T-helper 2 cell treated with Interferon-gamma antibody and Interleukin-4, amounts not matched to agents 100 ng/mL and 5 ng/mL, for 36 hours (primary cell): Measurements from ENCODE around the gene GABRR2. TPM values are rescaled to one million over a fixed set of nuclear protein-coding genes. Genes with fewer than 3 reads are reported as not detected.

Source experiments
- intact Hi-C: fragments of 100-400 bp; cut with micrococcal nuclease; formaldehyde crosslinking; loops from one replicate; pipeline ENCODE4 v1.15.1; 2023
- total RNA-seq: library from RNA; stranded (reverse); gene quantifications from 2 replicates; pipeline ENCODE4 v1.2.3, GENCODE V29; 2022

The GABRR2 gene
- total RNA-seq, 1 donor from 2014 or later = 0.73 TPM

DNA sequence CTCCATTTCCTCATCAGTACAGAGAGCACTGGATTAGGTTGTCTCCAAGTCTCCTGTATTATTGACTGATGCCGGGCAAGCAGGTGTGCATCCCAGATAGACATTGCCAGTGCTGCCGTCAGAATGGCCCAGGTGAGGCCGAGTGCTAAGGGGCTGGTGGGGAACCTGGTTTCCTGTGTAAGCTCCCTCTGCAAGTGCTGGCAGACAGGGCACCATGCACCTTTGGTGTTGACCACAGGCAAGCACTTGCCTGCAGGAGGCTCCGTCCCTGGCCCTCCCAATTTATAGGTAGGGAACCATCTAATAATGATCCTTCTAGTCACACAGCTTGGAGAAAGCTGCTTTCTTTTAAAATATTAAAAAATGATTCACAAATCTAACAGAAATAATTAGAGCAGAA, 98.7 kb downstream of the GABRR2 start:
- intact Hi-C loops = no loop called here

DNA sequence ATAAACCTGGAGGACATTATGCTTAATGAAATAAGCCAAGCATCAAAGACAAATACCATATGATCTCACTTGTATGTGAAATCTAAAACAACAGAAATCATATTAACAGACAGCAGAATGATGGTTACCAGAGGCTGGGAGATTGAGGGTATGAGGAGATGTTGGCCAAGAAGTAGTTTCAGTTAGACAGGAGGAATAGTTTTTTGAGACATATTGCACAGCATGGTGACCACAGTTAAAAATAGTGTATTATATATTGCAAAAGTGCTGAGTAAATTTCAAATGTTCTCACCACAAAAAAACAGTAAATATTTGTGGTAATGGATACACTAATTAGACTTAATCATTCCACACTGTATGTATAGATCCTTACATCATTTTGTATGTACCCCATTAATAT, 99.7 kb downstream of the GABRR2 start:
- intact Hi-C loops = no loop called here

DNA sequence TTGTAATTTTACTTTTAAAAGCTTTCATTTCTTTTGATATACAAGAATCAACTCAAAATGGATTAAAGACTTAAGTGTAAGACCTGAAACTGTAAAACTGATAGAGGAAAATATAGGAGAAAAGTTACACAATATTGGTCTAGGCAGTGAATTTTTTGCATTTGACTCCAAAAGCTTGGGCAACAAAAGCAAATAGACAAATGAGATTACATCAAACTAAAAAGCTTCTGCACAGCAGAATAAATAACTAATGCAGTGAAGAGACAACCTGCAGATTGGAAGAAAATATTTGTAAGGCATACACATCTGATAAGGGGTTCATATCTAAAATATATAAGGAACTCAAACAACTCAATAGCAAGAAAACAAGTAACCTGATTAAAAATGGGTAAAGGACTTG, 100.9 kb downstream of the GABRR2 start:
- intact Hi-C loops = no loop called here

DNA sequence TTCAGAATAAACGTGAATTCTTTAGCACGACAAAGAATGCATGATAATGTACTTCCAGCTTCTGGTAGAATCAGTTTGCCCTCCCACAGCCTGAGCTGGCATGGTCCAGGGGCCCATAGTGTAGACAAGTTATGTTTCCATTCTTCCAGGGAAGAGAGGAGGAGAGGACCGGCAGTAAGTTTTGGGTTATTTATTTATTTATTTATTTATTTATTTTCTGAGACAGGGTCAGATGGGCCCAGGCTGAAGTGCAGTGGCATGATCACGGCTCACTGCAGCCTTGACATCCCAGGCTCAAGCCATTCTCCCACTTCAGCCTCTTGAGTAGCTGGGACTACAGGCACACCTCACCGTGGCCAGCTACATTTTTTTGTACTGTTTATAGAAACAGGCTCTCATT, 102.6 kb downstream of the GABRR2 start:
- intact Hi-C loops = no loop called here

DNA sequence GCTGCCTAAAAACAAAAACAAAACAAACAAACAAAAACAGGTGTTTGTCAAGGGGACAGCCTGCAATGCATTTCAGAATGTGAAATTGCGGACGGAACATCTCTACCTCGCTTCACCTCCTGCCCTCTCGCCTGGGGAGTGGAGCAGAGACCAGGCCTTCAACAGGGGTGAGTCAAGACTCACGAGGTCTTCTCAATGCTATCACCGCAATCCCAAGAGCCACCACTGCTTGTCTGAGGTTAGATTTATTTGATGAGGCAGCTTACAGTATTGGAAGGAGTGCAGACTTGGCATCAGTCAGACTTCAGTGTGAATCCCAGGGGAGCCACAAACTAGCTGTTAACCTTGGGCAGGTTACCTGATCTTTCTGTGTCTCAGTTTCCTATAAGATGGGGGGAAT, 105.6 kb downstream of the GABRR2 start:
- intact Hi-C loops = no loop called here

DNA sequence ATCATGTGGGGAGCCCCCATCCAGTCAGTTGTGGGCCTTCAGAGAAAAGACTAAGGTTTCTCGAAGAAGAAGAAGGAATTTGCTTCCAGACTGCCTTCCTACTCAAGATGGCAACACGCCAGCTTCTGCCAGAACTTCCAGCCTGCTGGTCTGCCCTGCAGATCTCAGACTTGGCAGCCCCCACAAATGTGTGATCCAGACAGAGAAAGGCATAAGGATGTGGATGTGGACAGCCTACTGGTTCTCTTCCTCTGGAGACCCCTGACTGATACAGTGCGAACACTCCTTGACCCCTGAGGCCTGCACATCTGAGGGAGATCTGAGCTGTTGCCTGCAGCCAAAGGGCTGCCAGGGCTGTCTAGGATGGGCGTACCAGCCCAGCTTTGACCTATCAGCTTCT, 106.5 kb downstream of the GABRR2 start:
- intact Hi-C loops = no loop called here

Other genes with a start within 250 kb of the GABRR2 start
- 63.9 and 64.0 TPM in 2 replicates for gene PNRC1, start 234.5 kb downstream of the GABRR2 start, total RNA-seq
- not detected in 2 replicates for gene SRSF12, start 197.2 kb downstream of the GABRR2 start, total RNA-seq
- gene PM20D2, start 169.2 kb downstream of the GABRR2 start, total RNA-seq = 15.1 and 15.3 TPM in 2 replicates
- not detected in 2 replicates for gene GABRR1, start 97.9 kb downstream of the GABRR2 start, total RNA-seq
- gene UBE2J1, start 37.4 kb upstream of the GABRR2 start, total RNA-seq = 33.6 and 33.9 TPM in 2 replicates
- gene RRAGD, start 97.0 kb upstream of the GABRR2 start, total RNA-seq = 3.7 and 4.5 TPM in 2 replicates
- 0.93 and 1.3 TPM in 2 replicates for gene ANKRD6, start 117.9 kb upstream of the GABRR2 start, total RNA-seq